ENCODE data around the gene CNNM3. TPM values are rescaled to one million over a fixed set of nuclear protein-coding genes. Genes with fewer than 3 reads are reported as not detected.
"Not testable (repeated sequence)": the region's sequence is repeated elsewhere in the genome, so short reads cannot be mapped to it uniquely, and the experiment has no call there.

CNNM3 gene
- total RNA-seq, 2 experiments from 2014 or later, result 31.4 to 41.5 TPM

GRCh38 chr2:96857667-96858372, 41.8 kb downstream of the CNNM3 start, which contains the start of gene ANKRD39:
ANKRD39 (minus strand) TSS chr2:96858016; CDS start chr2:96857987, 29 bp downstream.
- ChIA-PET CTCF (interaction anchor here (0.5 to 3.5 kb wide), 49 partner anchors 9 to 842 kb away, joined by 3 to 39 read pairs (median 5); partner anchors contain the start of genes ANKRD23, ANKRD36, CNNM3 and SEMA4C), POLR2A (interaction anchor here (0.6 to 1.6 kb wide), 5 partner anchors 96 to 220 kb away, joined by 3 to 6 read pairs (median 3); partner anchors contain the start of gene KANSL3)
- Mint-ChIP-seq H3K27me3 (no peaks in the 10 kb centered on the region), H3K36me3 (ENCODE audit: low read depth) (peaks cover 32% of the 10 kb centered on the region), H3K27ac (peak within 1 kb of the TSS; percentile 88), H3K4me1 (peaks cover 45% of the 10 kb centered on the region), H3K9me3 (no peaks in the 10 kb centered on the region), H3K4me3 (peak within 1 kb of the TSS; percentile 84)
- DNase-seq, result peak; percentile 98

- Mint-ChIP-seq H3K9me3 (no peaks in the 10 kb centered on the region), H3K36me3 (ENCODE audit: low read depth) (peaks cover 27% of the 10 kb centered on the region), H3K27me3 (no peaks in the 10 kb centered on the region), H3K27ac (peak overlapping the region; percentile 83), H3K4me1 (peaks cover 50% of the 10 kb centered on the region), H3K4me3 (peak overlapping the region; percentile 84)
- no peak for DNase-seq
- POLR2A ChIA-PET, result no interaction called here
- CTCF ChIA-PET, result interaction anchor here (1.6 to 3.5 kb wide), 8 partner anchors 9 to 104 kb away, joined by 7 to 39 read pairs (median 18); partner anchors contain the start of gene SEMA4C
Observed at GRCh38 chr2:96859099-96859649, 43.1 kb downstream of the CNNM3 start.

- DNase-seq, result no peak
- ChIA-PET CTCF (interaction anchor here (1.6 to 1.9 kb wide), 2 partner anchors 9 to 253 kb away, joined by 6 to 7 read pairs; partner anchors contain the start of gene ANKRD36), POLR2A (no interaction called here)
- Mint-ChIP-seq H3K4me1 (peaks cover 49% of the 10 kb centered on the region), H3K9me3 (no peaks in the 10 kb centered on the region), H3K27ac (peak overlapping the region; percentile 75), H3K4me3 (peak overlapping the region; percentile 84), H3K36me3 (ENCODE audit: low read depth) (peaks cover 28% of the 10 kb centered on the region), H3K27me3 (no peaks in the 10 kb centered on the region)
Observed at GRCh38 chr2:96859681-96860064, 43.6 kb downstream of the CNNM3 start.

GRCh38 chr2:96860065-96861029, 44.3 kb downstream of the CNNM3 start:
- ChIA-PET CTCF (interaction anchor here (0.5 to 1.9 kb wide), 4 partner anchors 8 to 252 kb away, joined by 3 to 7 read pairs (median 4); partner anchors contain the start of gene ANKRD36), POLR2A (no interaction called here)
- no peaks in the 10 kb centered on the region for H3K9me3 Mint-ChIP-seq
- H3K36me3 Mint-ChIP-seq (ENCODE audit: low read depth), result peaks cover 25% of the 10 kb centered on the region
- H3K27me3 Mint-ChIP-seq, result no peaks in the 10 kb centered on the region
- no peak for DNase-seq
- H3K27ac Mint-ChIP-seq, result peak overlapping the region; percentile 25
- no peak overlapping the region for H3K4me3 Mint-ChIP-seq
- H3K4me1 Mint-ChIP-seq, result peaks cover 45% of the 10 kb centered on the region

GRCh38 chr2:96861074-96861473, 45.0 kb downstream of the CNNM3 start:
- H3K4me3 Mint-ChIP-seq, result no peak overlapping the region
- no peaks in the 10 kb centered on the region for H3K9me3 Mint-ChIP-seq

GRCh38 chr2:96863056-96863455, 47.0 kb downstream of the CNNM3 start:
- Mint-ChIP-seq H3K27ac (peak overlapping the region; percentile 62), H3K4me1 (peaks cover 52% of the 10 kb centered on the region), H3K36me3 (ENCODE audit: low read depth) (peaks cover 37% of the 10 kb centered on the region)
- H3K27me3 Mint-ChIP-seq, CTCF ChIA-PET, H3K4me3 Mint-ChIP-seq, H3K9me3 Mint-ChIP-seq, POLR2A ChIA-PET, DNase-seq: not testable (repeated sequence)

More at GRCh38 chr2:96861074-96861473, 45.0 kb downstream of the CNNM3 start:
- ChIA-PET POLR2A (no interaction called here), CTCF (interaction anchor here (1.4 to 1.9 kb wide), 3 partner anchors 8 to 252 kb away, joined by 3 to 7 read pairs (median 6); partner anchors contain the start of gene ANKRD36)
- H3K27ac Mint-ChIP-seq, result no peak overlapping the region
- no peak for DNase-seq
- H3K36me3 Mint-ChIP-seq (ENCODE audit: low read depth), result peaks cover 29% of the 10 kb centered on the region
- H3K27me3 Mint-ChIP-seq, result no peaks in the 10 kb centered on the region
- peaks cover 45% of the 10 kb centered on the region for H3K4me1 Mint-ChIP-seq

- no peaks in the 10 kb centered on the region for H3K27me3 Mint-ChIP-seq
- peaks cover 54% of the 10 kb centered on the region for H3K4me1 Mint-ChIP-seq
- POLR2A ChIA-PET, result interaction anchor here (0.7 kb wide), 1 partner anchor 47 kb away, joined by 3 read pairs; the partner anchor contains the start of gene CNNM3
- H3K9me3 Mint-ChIP-seq, result no peaks in the 10 kb centered on the region
- peaks cover 37% of the 10 kb centered on the region for H3K36me3 Mint-ChIP-seq (ENCODE audit: low read depth)
- CTCF ChIA-PET, result interaction anchor here (0.5 to 1.1 kb wide), 4 partner anchors 7 to 1948 kb away, joined by 3 to 4 read pairs (median 4); partner anchors contain the start of gene ANKRD36
- H3K4me3 Mint-ChIP-seq, result no peak overlapping the region
- peak overlapping the region; percentile 62 for H3K27ac Mint-ChIP-seq
- DNase-seq, result no peak
Observed at GRCh38 chr2:96863575-96864342, 47.7 kb downstream of the CNNM3 start.

- peaks cover 37% of the 10 kb centered on the region for H3K36me3 Mint-ChIP-seq (ENCODE audit: low read depth)
Observed at GRCh38 chr2:96864343-96865091, 48.4 kb downstream of the CNNM3 start.

GRCh38 chr2:96865654-96866053, 49.6 kb downstream of the CNNM3 start:
- H3K4me1 Mint-ChIP-seq, result peaks cover 40% of the 10 kb centered on the region
- H3K36me3 Mint-ChIP-seq (ENCODE audit: low read depth), result peaks cover 31% of the 10 kb centered on the region
- no peak overlapping the region for H3K4me3 Mint-ChIP-seq
- peak overlapping the region; percentile 60 for H3K27ac Mint-ChIP-seq
- peaks cover 2% of the 10 kb centered on the region for H3K27me3 Mint-ChIP-seq
- no peak for DNase-seq
- CTCF ChIA-PET, result interaction anchor here (1.3 to 4.4 kb wide), 2 partner anchors 8 to 89 kb away, joined by 4 to 39 read pairs; partner anchors contain the start of gene ANKRD39
- no peaks in the 10 kb centered on the region for H3K9me3 Mint-ChIP-seq
- POLR2A ChIA-PET, result no interaction called here

More at GRCh38 chr2:96864343-96865091, 48.4 kb downstream of the CNNM3 start:
- Mint-ChIP-seq H3K9me3 (no peaks in the 10 kb centered on the region), H3K4me3 (no peak overlapping the region), H3K4me1 (peaks cover 46% of the 10 kb centered on the region), H3K27me3 (no peaks in the 10 kb centered on the region), H3K27ac (no peak overlapping the region)
- ChIA-PET CTCF (interaction anchor here (0.5 to 1.3 kb wide), 7 partner anchors 8 to 1947 kb away, joined by 3 to 4 read pairs (median 4); partner anchors contain the start of gene ANKRD36), POLR2A (interaction anchor here (0.7 kb wide), 1 partner anchor 48 kb away, joined by 3 read pairs; the partner anchor contains the start of gene CNNM3)
- DNase-seq, result no peak

- Mint-ChIP-seq H3K36me3 (ENCODE audit: low read depth) (peaks cover 31% of the 10 kb centered on the region), H3K9me3 (no peaks in the 10 kb centered on the region), H3K4me1 (peaks cover 44% of the 10 kb centered on the region), H3K27ac (no peak overlapping the region), H3K27me3 (peaks cover 7% of the 10 kb centered on the region), H3K4me3 (no peak overlapping the region)
- no peak for DNase-seq
- CTCF ChIA-PET, result interaction anchor here (4.4 kb wide), 1 partner anchor 9 kb away, joined by 39 read pairs; the partner anchor contains the start of gene ANKRD39
- POLR2A ChIA-PET, result no interaction called here
Observed at GRCh38 chr2:96866149-96866548, 50.1 kb downstream of the CNNM3 start.

GRCh38 chr2:96866586-96866985, 50.5 kb downstream of the CNNM3 start:
- Mint-ChIP-seq H3K4me3 (peak overlapping the region; percentile 79), H3K27ac (peak overlapping the region; percentile 54), H3K27me3 (peaks cover 10% of the 10 kb centered on the region), H3K9me3 (no peaks in the 10 kb centered on the region), H3K36me3 (ENCODE audit: low read depth) (peaks cover 28% of the 10 kb centered on the region), H3K4me1 (peaks cover 47% of the 10 kb centered on the region)
- ChIA-PET POLR2A (no interaction called here), CTCF (interaction anchor here (1.0 to 4.4 kb wide), 3 partner anchors 9 to 90 kb away, joined by 3 to 39 read pairs (median 3); partner anchors contain the start of gene ANKRD39)
- no peak for DNase-seq
